Gastrocnemius medialis (tissue), 4 donors: ENCODE measurements around the gene TIGD1. TPM values are rescaled to one million over a fixed set of nuclear protein-coding genes. Genes with fewer than 3 reads are reported as not detected.

Source experiments
- ATAC-seq, 2 donors: fragments of 150-250 bp; one replicate each; pipeline ENCODE4 v1.9.1; 2016
- DNase-seq, 2 donors: peaks; one replicate each; pipeline ENCODE4 v3.0.0-alpha.2; 2019
- H3K27ac ChIP-seq, 4 donors: fragments of 200-600 bp; sonication (generic); 1 replicate in 1 of 4; 2 replicates in 3 of 4; pipeline ENCODE4 v1.5.1; 2016 to 2018; ENCODE audit warnings: mild to moderate bottlenecking in 2 of 4, moderate library complexity in 1 of 4
- H3K27me3 ChIP-seq, 3 donors: fragments of 200-600 bp; sonication (generic) in 2 of 3; 1 replicate in 1 of 3; 2 replicates in 2 of 3; pipeline versions ENCODE4 v1.5.1 to v1.6.0; 2016 to 2019; ENCODE audit warnings: mild to moderate bottlenecking in 1 of 3, moderate library complexity in 1 of 3
- H3K36me3 ChIP-seq, 2 donors: fragments of 200-600 bp; sonication (generic) in 1 of 2; one replicate each; pipeline ENCODE4 v1.5.1; 2017 to 2018
- H3K4me1 ChIP-seq, 2 donors: fragments of 200-600 bp; sonication (generic) in 1 of 2; one replicate each; pipeline ENCODE4 v1.5.1; 2016 to 2017; ENCODE audit warnings: mild to moderate bottlenecking in 2 of 2
- H3K4me3 ChIP-seq, 4 donors: fragments of 200-600 bp; sonication (generic) in 3 of 4; 1 replicate in 1 of 4; 2 replicates in 3 of 4; pipeline ENCODE4 v1.5.1; 2016 to 2019; ENCODE audit warnings: mild to moderate bottlenecking in 2 of 4
- H3K9me3 ChIP-seq, 3 donors: fragments of 200-600 bp; sonication (generic) in 2 of 3; 1 replicate in 1 of 3; 2 replicates in 2 of 3; pipeline ENCODE4 v1.5.1; 2016 to 2019
- CTCF ChIP-seq, 5 experiments: fragments of 450-650 bp in 3 of 5; fragments of 200-600 bp in 2 of 5; sonication (generic) in 2 of 5; IDR thresholded peaks in 4 of 5; conservative IDR thresholded peaks in 1 of 5; 1 replicate in 4 of 5; 2 replicates in 1 of 5; pipeline ENCODE4 v1.5.1; 2016 to 2019; ENCODE audit warnings: antibody characterized with exemption in 5 of 5, mild to moderate bottlenecking in 3 of 5, moderate library complexity in 3 of 5
- POLR2A ChIP-seq, 2 donors: fragments of 450-650 bp; IDR thresholded peaks; one replicate each; pipeline ENCODE4 v1.6.1; 2017; ENCODE audit warnings: antibody characterized with exemption in 2 of 2, mild to moderate bottlenecking in 2 of 2, moderate library complexity in 2 of 2
- in situ Hi-C, 4 donors: fragments of 200-750 bp; cut with MboI; loops; one replicate each; pipeline versions ENCODE4 v1.15.0 to v1.8.0; 2017; ENCODE audit warnings: low sequenced_read_pairs in 4 of 4
- intact Hi-C: fragments of 100-400 bp; cut with DNase I; formaldehyde crosslinking; loops from one replicate; pipeline ENCODE4 v1.15.1; 2023; ENCODE audit warnings: low total_unique reads
- total RNA-seq, 4 donors: library from RNA; depleted of rRNA; stranded (reverse); fragments of >200 nt; gene quantifications; one replicate each; pipeline versions ENCODE4 v1.1.0 to v1.2.3, GENCODE V29; 2016

The TIGD1 gene
- total RNA-seq, 4 donors from 2014 or later = 1.4 to 3.0 (median 2.1) TPM

- H3K27me3 ChIP-seq = peaks cover 0 to 7% (median 0%) of the 10 kb centered on the region in 3 donors
- no peak for TF ChIP-seq CTCF (IDR thresholded peaks at IDR 0.05 in 4 of 5, conservative IDR thresholded peaks at IDR 0.05 in 1 of 5)
- no peak for TF ChIP-seq POLR2A (IDR thresholded peaks at IDR 0.05)
- DNase-seq (peak in 1 of 2 donors; percentile 30), ATAC-seq (peak in 1 of 2 donors; percentile 0)
- no peaks in the 10 kb centered on the region for H3K36me3 ChIP-seq
- H3K27ac ChIP-seq = peak overlapping the region; percentile 90 to 97 (median 94)
- no peaks in the 10 kb centered on the region for H3K9me3 ChIP-seq
- in situ Hi-C loops (loop anchor here in 1 of 4 donors (25.0 kb wide), 1 partner anchor 612 kb away; no protein-coding TSS in a partner anchor), intact Hi-C loops (loop anchor here (10.0 kb wide), 1 partner anchor 210 kb away; no protein-coding TSS in a partner anchor)
- peaks cover 44 to 51% of the 10 kb centered on the region in 2 donors for H3K4me1 ChIP-seq
- peak overlapping the region in 3 of 4 donors; percentile 54 to 67 (median 63) for H3K4me3 ChIP-seq
Observed at GRCh38 chr2:232524771-232525170, 25.6 kb downstream of the TIGD1 start.

GRCh38 chr2:232523682-232524597 is 26.4 kb downstream of the TIGD1 start:
- TF ChIP-seq CTCF (IDR thresholded peaks at IDR 0.05 in 4 of 5, conservative IDR thresholded peaks at IDR 0.05 in 1 of 5) = peak in 3 of 5 experiments; percentile 11 to 49 (median 22)
- TF ChIP-seq POLR2A (IDR thresholded peaks at IDR 0.05) = no peak
- Histone ChIP-seq H3K36me3 (no peaks in the 10 kb centered on the region), H3K27ac (peak overlapping the region; percentile 90 to 97 (median 94)), H3K4me1 (peaks cover 36 to 44% of the 10 kb centered on the region in 2 donors), H3K9me3 (no peaks in the 10 kb centered on the region), H3K4me3 (peak overlapping the region; percentile 54 to 67 (median 60)), H3K27me3 (peaks cover 0 to 7% (median 0%) of the 10 kb centered on the region in 3 donors)
- intact Hi-C loops (loop anchor here (2.0 to 10.0 kb wide), 2 partner anchors 209 to 599 kb away; no protein-coding TSS in a partner anchor), in situ Hi-C loops (loop anchor here in 1 of 4 donors (25.0 kb wide), 1 partner anchor 612 kb away; no protein-coding TSS in a partner anchor)
- DNase-seq (peak in 1 of 2 donors; percentile 63), ATAC-seq (peak; percentile 21 to 34)

GRCh38 chr2:232523402-232523681 is 27.0 kb downstream of the TIGD1 start:
- peaks cover 0 to 7% (median 0%) of the 10 kb centered on the region in 3 donors for H3K27me3 ChIP-seq
- intact Hi-C loops (loop anchor here (2.0 to 10.0 kb wide), 2 partner anchors 209 to 599 kb away; no protein-coding TSS in a partner anchor), in situ Hi-C loops (loop anchor here in 1 of 4 donors (25.0 kb wide), 1 partner anchor 611 kb away; no protein-coding TSS in a partner anchor)
- peaks cover 30 to 40% of the 10 kb centered on the region in 2 donors for H3K4me1 ChIP-seq
- no peak for TF ChIP-seq CTCF (IDR thresholded peaks at IDR 0.05 in 4 of 5, conservative IDR thresholded peaks at IDR 0.05 in 1 of 5)
- TF ChIP-seq POLR2A (IDR thresholded peaks at IDR 0.05) = no peak
- H3K9me3 ChIP-seq = no peaks in the 10 kb centered on the region
- no peak for ATAC-seq
- H3K4me3 ChIP-seq = peak overlapping the region; percentile 54 to 67 (median 60)
- peak overlapping the region; percentile 90 to 97 (median 94) for H3K27ac ChIP-seq
- DNase-seq = no peak
- H3K36me3 ChIP-seq = no peaks in the 10 kb centered on the region

GRCh38 chr2:232522623-232523401 is 27.5 kb downstream of the TIGD1 start:
- intact Hi-C loops (loop anchor here (1.0 to 10.0 kb wide), 3 partner anchors 77 to 598 kb away; no protein-coding TSS in a partner anchor), in situ Hi-C loops (loop anchor here in 1 of 4 donors (25.0 kb wide), 1 partner anchor 611 kb away; no protein-coding TSS in a partner anchor)
- peak overlapping the region; percentile 49 to 67 (median 58) for H3K4me3 ChIP-seq
- DNase-seq (no peak), ATAC-seq (no peak)
- H3K9me3 ChIP-seq = no peaks in the 10 kb centered on the region
- peaks cover 25 to 38% of the 10 kb centered on the region in 2 donors for H3K4me1 ChIP-seq
- TF ChIP-seq CTCF (IDR thresholded peaks at IDR 0.05 in 4 of 5, conservative IDR thresholded peaks at IDR 0.05 in 1 of 5) (no peak), POLR2A (IDR thresholded peaks at IDR 0.05) (no peak)
- peaks cover 0 to 7% (median 0%) of the 10 kb centered on the region in 3 donors for H3K27me3 ChIP-seq
- H3K27ac ChIP-seq = peak overlapping the region; percentile 90 to 97 (median 94)
- H3K36me3 ChIP-seq = no peaks in the 10 kb centered on the region
